ENCODE measurements around the gene INO80B.

- no peak for TF ChIP-seq CTCF (conservative IDR thresholded peaks at IDR 0.05 in 1 of 2, IDR thresholded peaks at IDR 0.05 in 1 of 2; ENCODE audit: low read depth in 1 of 2, low read length in 2 of 2)
- no peak for TF ChIP-seq EZH2 (IDR thresholded peaks at IDR 0.05; ENCODE audit: low read length, missing control alignments)
Observed at GRCh38 chr2:74415762-74416395, 39.0 kb upstream of the INO80B start.

Measured in fibroblast of lung (primary cell).